ENCODE results near the gene SYT6.

SYT6 gene

DNA sequence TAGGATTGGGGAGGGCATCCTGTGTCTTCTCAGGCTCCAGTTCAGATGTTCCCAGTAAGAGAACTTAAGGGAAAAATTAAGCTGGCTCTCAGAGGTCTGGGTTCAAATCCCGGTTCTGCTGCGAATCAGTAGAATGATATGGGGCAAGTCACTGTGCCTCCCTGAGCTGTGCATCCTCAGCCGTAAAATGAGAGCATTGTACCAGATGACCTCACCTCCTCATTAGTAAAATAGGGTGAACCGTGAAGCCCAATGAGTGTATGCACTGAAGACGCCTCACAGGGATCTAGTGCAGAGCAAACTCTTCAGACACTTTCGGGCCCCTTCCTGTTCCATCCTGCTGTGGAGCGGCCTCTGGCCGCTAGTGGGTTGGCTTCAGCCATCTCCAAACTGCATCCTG, 36.0 kb downstream of the SYT6 start:
- no peak for DNase-seq

DNA sequence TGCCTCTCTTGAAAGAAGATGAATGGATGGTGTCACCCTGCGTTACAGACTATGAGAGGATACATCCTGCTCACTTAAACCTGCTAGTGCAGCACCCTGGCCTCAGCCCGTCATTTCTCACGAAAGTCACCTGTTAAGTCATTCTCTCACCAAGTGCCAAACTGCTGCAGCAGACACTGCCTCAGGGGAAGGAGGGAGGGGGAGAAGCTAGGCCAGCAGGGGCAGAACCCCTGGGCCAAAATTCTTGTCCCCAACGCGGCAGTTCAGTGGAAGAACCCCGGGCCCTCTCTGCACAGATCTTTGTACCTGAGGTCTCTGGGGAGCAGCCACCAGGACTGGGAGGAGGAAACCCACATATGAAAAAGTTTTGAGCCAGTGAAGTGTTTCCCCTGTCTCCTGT, 37.6 kb downstream of the SYT6 start:
- no peak for DNase-seq

DNA sequence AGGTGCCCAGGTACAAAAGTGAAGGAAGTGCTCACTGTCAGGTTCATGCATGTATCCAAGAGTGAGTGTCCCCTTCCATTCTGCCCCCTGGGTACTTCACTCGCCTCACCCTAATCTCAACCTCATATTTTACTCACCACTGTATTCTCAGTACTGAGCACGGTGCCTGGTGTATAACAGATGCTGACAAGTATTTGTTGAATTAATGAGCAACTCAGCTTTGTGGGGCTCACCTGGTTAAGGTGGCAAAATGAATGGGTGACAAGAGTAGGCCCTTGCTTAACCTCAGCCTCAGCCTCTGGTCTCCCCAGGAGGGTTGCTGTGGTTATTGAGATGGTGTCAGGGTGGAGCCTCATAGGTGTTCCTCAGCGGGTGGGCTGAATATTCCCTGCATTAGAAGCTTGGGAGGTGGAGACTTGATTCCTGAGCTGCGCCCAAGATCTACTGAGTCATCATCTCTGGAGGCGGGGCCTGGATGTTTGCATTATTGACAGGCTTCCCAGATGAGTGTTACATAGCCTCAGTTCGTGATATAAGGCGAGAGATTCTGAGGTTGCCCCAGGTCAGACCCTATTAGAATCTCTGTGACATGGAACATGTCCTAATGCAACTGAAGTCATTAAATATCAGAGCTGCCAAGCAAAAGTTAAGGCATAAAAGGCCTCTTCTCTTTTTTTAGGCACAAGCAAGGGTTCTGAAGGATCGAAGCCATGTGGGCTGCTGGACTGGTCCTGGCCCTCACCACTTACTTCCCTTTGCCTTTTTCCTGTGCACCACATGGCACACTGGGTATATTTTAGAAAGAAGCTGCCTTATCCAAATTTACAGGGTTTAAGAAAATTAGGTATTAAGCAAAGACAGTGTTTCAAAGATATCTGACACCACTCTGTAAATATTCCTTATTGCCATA, 39.2 kb downstream of the SYT6 start:
- DNase-seq = no peak

DNA sequence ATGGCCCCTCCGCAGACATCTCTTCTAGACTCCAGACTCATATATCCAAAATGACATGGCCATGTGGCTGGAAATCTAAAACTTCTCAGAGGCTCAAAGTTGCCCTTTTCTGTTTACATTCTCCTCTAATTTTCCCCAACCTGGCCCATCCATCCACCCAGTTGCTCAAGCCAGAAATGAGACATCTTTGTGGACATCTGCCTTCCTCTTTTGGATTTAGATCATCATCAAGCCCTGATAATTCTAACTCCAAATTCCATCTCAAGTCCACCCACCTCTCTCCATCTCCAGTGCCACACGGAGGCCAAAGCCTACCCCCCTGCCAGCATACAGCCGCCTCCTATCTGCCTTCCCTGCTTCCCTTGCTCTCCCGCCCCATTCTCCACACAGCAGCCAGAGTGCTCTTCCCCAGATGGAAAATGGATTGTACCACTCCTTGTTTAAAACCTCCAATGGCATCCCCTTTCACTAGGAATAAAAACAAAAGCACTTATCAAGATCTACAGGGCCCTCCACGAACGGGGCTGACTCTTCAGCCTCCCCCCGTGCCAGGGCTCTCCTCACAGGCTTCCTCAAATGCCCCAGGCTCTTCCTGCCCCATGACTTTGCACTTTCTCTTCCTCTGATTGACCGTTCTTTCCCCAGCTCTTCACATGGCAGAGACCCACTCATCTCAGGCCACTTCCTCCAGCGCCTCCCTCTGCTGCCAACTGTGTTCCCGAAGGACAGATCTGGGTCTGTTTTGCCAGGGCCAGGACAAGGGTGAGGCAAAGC, 40.1 kb downstream of the SYT6 start:
- DNase-seq = no peak

DNA sequence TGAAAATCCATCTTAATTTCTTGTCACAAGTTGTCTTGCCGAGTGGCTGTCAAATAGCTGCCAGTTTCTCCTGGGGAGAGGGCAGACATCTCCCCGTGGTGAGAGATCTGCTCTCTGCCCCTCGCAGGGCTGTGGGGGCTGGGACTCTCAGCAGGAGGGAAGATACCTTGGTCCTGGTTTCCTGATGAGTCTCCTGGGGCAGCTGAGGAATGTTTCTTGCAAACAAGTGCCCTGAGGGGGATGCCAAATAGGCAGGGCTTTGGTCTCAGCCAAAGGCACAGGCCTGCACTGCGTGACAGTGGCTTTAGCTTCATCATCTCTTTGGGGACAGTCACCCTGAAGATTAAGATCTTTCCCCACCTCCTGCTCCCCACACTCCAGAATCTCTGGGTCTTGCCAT, 40.9 kb downstream of the SYT6 start:
- no peak for DNase-seq

DNA sequence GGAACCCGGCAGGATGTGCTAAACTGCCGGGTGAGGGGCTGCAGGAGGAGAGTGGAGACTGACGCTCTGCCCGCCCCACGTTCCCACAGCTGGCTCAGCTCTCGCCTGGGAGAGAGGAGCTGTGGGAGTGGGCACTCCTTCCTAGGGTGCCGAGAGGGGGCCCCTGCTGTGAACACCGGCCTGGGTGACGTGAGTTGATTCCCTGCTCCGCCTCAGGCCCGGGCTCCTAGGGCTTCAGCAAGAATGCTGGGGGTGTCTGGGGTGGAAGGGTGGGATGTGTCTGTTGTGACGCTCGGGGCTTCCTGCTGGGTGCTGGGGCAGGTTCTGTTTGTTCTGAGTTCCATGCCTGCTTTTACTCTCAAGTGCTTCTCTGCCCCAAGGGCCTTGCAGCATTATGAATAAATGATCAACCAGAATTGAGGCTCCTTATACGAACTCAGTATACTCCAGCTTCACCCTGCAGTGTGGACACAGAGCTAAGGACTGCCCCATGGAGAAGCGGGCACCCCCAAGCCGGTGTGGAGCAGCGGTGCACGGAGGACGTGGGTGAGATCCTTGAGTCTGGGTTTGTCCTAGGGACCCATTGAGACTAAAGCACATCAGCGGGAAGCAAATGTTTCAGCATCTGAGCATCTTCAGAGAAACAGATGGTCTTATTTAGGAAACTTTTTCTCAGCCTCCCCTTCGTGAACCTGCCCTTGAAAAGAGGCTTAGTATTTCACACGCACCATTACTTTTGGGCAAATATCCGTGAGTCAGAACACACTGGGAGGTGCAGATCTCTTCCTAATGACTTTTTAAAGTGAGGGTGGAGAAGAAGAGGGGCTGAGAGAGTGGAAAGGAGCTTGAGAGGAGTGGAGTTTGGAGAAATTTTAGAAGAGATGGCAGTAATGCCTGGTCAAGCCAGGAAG, 41.7 kb downstream of the SYT6 start:
- no peak for DNase-seq

DNA sequence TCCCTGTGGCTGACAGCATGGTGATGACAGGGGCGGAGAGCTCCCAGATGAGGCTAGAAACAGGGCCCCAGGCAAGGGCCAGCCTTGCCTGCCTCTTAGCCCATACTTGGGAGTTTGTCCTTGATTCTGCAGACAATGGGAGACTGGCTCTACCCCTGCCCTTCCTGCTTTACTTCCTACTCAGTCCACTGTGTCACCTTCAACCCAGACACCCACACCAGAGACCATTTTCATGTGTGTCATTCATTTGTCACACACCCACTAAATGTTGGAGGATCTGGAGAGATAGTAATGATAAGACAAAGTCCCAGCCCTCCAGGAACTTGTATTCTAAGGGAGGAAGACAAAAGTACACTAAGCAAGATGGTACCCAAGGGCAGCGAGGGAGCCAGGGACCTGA, 43.7 kb downstream of the SYT6 start:
- DNase-seq = no peak

DNA sequence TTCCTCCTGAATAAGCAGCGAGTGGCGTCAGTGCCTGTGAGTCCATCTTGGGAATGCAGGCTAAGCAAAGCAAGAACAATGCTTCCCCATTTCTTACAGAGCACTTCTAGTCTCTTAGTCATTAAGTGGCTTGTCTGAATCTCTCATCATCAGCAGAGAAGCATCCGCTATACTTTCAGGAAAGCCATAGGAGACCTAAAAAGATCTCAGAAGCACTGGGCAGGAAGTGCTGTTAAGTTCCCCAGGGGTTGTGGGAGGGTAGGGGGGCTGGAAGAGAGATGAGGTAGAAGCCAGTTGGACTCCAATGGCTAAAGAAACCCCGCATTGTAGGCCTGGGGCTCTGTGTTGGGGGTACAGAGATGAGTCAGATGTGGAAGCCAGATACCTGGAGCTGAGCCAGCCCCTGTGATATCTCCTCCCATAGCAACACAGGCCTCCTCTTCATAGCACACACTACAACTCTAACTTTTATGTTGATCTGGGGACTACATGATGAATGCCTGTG, 44.9 kb downstream of the SYT6 start:
- no peak for DNase-seq

DNA sequence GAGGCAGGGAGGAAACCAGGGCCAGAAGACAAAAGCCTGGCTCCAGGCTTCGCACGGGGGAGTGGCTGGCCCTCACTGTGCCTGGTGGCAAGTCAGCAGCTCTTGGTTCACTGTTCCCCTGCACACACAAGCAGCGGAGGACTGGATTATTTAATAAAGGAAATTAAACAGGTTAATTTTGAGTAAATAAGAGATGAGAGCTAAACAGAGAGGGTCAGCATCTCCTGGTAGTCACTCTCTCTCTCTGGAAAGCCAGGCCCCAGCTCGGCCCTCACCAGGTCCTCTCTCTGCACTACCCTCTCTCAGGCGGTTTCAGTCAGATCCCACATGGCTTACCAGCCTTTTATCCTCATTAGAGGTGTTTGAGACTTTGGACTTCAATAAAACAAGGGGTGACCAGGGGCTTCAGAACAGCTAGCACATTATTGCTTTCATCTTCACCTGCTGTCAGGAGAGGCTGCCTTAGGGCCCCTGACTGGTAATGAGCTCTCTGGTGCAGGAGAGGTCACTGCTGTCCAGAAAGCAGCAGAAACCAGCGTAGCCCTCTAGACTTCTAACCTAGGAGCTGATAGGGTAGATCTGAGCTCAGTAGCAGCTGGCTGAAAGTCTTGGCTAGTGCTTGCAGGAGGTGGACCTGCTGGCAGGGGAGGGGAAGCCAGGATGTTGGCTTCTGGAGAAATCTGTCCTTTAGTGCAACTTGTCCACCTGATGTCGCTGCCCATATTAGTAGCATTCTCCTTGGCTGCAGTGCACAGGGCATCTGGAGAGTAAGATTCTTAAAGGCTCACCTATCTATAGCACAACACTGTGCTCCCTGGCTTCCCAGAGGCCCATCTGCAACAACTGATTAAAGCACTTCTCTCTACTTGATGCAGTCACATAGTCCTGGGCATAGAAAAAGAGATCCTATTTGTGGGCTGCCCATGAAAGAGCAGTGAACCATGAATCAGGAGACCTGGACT, 45.9 kb downstream of the SYT6 start:
- no peak for DNase-seq

DNA sequence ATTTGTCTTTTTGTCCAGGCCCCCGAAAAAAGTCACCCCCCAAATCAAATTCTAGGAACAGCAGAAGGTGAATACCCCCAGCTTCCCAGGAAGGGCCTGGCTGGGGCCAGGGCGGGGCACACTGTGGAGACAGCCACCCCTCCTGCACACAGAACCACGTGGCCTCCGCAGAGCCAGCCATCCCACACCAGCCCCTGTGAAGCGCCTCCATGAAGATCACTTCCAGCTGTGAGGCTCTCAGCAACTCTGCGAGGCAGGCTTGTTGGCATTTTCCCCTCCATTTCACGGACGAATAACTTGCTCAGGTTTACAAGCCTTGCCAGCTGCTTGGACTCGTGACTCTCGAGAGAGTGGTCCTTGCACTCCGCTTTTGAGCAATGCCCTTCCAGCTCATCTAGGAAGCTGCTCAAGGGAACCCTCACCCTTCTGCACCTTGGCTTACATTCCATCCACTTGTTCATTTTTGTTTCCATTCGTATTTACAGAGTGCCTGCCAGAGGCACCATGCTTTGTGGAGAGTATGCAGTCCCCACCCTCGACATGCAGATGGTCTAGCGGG, 48.2 kb downstream of the SYT6 start:
- DNase-seq = no peak

DNA sequence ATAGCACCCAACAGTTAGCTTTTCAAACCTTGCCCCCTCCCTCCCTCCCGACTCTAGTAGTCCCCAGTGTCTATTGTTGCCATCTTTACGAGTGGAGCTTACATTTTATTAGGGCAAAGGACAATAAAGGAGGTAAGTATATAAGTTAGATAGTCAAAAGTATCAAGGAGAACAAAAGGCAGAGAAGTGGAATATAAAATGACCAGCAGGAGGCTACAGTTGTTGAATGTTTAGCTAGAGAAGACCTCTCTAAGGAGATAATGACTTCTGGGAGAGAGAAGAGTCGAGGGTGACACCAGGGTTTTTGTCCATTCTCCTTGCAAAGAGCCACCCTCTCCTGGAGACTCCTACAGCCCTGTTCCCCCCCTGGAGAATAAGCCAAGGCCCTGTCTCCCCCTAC, 48.7 kb downstream of the SYT6 start:
- no peak for DNase-seq

DNA sequence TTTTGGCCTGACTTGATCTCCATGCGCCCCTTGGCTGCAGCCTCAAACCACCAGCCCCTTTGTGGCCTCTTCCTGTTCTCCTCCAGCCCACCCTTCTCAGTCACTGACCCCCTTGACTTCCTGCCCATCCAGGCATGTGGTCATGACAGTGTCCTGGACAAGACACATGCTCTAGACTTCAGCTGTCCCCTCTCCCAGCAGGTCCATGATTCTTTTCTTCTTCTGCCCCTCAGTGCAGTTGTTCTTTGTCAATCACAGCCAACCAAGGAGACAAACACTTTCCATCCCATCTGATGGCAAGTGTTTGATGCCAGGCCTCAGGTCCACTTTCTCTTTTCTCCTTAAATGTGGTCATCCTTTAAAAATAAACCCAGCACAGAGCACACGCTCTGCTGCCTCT, 49.7 kb downstream of the SYT6 start:
- no peak for DNase-seq

DNA sequence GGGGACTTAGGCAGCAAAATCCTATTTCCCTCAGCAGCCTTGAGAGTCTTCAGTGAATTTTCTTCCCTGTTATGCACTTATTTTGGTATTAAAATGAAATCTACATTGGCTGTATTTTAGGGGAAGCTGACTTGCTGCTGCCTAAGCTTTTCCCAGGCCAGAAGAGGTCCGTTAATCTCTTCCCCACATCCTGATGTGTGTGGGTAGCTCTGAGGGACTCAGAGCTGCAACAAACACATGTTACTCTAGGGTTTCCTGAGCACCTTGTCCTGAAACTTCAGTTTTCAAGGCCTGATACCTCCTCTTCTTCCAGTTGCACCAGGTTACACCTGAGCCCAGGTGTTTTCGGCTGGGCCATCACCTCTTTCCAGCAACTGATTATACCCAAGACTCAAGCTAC, 51.5 kb downstream of the SYT6 start:
- DNase-seq = no peak

DNA sequence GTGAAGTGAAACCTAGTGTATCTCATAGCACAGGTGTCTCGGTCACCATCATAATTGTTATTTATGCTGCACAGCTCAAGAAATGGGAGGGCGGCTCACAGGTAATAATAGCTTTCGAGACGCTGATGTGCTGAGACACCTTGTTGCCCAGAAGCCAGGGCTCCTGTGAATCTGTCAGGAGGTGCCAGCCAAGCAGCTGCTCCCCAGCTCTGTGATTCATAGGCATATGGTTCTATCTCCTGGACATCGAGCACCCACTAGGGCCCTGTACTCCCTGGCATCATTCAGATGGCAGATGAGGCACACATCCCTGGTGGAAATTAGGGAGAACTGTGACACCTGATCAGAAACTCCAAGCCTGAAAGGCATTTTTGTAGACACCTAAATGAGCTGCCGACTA, 53.5 kb downstream of the SYT6 start:
- DNase-seq = no peak

DNA sequence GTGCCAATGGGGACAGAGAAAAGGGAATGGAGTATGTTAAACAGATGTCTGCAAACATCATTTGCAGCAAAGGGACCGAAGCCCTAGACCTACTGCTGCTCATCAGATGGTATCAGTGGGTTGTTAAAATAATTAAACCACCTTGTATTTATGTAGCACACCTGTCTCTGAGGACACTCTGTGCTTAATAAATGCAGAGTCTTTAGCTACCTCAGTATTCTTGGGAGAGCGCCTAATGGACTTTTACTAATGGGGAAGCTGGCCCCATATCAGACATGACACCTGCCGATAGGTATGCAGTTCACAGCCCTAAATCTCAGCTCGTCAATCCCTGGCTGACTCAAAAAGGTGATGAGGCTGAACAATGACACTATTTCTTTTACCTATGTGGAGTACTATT, 54.4 kb downstream of the SYT6 start:
- no peak for DNase-seq

DNA sequence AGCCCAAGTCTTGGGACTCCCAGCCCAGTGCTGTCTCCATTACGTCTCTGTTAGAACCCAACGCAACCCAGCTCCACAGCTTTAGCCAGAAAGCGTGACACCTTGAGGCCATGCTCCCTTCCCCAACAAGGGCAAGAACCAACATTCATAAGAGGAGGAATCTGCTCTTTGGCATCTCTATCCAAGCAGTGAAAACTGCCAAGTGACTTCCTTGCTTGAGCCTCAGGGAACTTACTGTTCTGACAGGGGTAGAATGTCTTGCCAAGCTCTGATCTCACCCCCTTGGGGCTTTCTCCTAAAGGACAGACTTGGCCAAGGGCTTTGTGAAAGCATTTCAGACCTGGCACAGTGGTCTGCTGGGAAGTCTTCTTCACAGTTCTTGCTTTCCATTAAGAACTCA, 56.6 kb downstream of the SYT6 start:
- DNase-seq = no peak

DNA sequence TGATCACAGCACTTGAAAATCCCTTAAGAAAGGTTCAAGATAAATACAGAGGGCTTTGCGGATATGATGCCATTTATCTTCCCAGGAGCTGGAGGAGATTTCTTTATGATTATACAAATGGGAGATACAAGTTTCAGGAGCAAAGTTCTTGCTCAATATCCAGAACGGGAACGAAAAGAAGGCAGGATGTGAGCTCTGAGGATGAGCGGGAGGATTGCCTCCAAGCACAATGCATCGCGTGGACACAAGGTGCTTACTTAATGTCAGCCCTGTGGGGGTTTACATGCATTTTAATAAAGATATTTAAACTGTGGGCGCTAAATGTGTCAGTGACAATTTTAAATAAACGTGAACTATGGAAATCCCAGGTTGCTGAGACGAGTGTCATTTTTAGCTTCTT, 59.0 kb downstream of the SYT6 start:
- no peak for DNase-seq

DNA sequence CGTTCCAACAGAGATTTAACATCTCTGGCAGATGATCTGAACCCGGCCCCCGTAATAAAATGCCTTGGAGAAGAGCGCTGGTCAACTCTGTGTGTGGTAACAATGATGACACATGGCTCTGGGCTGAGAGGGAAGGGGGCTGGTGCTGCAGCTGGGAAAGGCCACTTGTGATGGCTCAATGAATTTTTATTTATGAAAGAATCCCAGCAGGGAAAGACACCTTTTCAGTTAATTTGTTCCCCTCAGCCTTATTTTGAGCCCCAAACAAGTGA, 59.4 kb downstream of the SYT6 start:
- DNase-seq = no peak

DNA sequence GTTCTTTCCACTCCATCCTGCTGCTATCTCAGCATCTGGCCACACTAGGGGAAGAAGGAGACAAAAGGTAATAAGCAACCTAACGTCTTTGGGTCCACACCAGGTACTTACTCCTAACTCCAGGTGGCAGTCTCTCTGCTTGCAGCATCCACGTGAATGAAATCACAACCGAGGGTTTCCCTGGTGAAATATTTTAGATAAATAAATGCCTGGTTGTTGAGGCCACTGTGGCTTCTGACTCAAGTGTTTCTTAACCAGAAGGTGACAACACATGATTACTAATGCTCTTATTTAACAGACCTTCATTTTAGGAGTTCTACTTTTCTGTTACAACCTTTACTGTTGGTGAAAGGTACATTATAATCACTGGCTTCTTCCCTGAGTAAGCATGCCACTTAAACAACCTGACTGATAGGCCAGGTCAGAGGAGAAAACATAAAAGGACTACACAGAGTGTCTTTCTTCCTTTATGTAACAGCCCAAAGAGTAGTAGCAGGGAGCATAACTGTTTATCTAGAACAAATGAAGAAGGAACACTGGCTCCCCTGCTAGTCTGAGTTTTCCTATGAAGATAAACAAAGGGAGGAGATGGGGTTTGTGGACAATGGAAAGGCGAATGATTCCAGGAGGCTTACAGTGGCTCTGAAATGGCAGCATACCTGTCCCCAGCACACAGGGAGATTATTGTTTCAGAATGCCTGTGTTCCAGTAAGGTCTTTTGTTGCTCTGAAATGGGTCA, 59.9 kb downstream of the SYT6 start:
- DNase-seq = no peak

DNA sequence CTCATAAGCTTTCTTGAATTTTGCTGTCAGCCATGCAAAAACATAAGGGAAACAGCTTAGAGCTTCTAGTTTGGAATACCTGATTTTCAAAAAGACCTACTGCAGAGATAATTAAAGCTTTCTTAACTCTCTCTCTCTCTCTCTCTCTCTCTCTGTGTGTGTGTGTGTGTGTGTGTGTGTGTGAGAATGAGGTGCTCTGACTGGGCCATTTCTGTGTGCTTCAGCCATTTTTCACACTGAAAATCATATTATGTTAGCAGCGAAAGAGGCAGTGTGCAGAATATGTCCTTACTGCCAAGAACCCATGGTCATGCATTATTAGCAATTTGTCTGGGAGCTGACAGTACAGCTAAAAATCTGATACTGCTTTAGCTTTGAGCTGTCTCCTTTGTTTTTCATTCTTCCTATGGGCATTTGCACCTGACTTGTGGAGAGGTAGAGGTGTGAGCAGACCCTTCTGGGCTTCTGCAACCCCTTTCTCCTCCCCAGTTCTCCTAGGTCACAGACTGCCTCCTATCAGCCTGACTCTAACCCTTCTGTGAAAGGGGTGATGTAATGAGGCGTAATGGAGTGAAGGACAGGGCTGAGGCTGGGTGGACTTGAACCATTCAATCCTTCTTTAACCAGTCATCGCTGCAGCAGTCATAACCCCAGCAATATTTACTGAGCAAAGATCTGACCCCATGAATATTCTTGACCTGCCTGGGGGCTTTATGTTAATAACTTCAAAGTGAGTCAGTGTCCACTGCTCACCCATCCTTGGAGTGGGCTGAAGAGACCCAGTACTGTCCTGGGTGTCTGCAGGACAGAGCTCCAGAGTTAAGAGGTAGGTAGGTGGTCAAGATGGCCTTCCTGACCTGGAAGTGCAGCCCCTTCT, 61.2 kb downstream of the SYT6 start:
- DNase-seq = no peak
